Gastroesophageal sphincter (tissue), 4 donors: Measurements from ENCODE around the gene CCDC188. TPM values are rescaled to one million over a fixed set of nuclear protein-coding genes. Genes with fewer than 3 reads are reported as not detected.

ENCODE experiments used
- ATAC-seq: fragments of 150-250 bp; one replicate; pipeline ENCODE4 v1.9.1; 2016; ENCODE audit warnings: mild to moderate bottlenecking, moderate library complexity
- H3K27ac ChIP-seq, 4 donors: fragments of 200-600 bp; sonication (generic) in 3 of 4; 1 replicate in 3 of 4; 2 replicates in 1 of 4; pipeline ENCODE4 v1.5.1; 2016 to 2019
- H3K27me3 ChIP-seq: fragments of 200-600 bp; sonication (generic); one replicate; pipeline ENCODE4 v1.5.1; 2019
- H3K36me3 ChIP-seq, 2 donors: fragments of 200-600 bp; sonication (generic); one replicate each; pipeline ENCODE4 v1.5.1; 2019; ENCODE audit warnings: control low read depth in 1 of 2
- H3K4me1 ChIP-seq, 3 donors: fragments of 200-600 bp; sonication (generic); 1 replicate in 2 of 3; 2 replicates in 1 of 3; pipeline ENCODE4 v1.5.1; 2016 to 2019; ENCODE audit warnings: control low read depth in 2 of 3
- H3K4me3 ChIP-seq, 2 donors: fragments of 200-600 bp; sonication (generic); one replicate each; pipeline ENCODE4 v1.5.1; 2019; ENCODE audit warnings: mild to moderate bottlenecking in 1 of 2, moderate library complexity in 1 of 2
- H3K9me3 ChIP-seq, 3 donors: fragments of 200-600 bp; sonication (generic); one replicate each; pipeline ENCODE4 v1.5.1; 2017 to 2019; ENCODE audit warnings: control low read depth in 2 of 3
- CTCF ChIP-seq, 4 experiments: fragments of 200-600 bp in 2 of 4; fragments of 450-650 bp in 2 of 4; sonication (generic) in 1 of 4; IDR thresholded peaks; one replicate each; pipeline ENCODE4 v1.5.1; 2017 to 2019; ENCODE audit warnings: antibody characterized with exemption in 4 of 4, mild to moderate bottlenecking in 2 of 4, moderate library complexity in 2 of 4
- EP300 ChIP-seq: sonication (generic); formaldehyde crosslinking; IDR thresholded peaks from one replicate; pipeline ENCODE4 v1.6.1; 2017; ENCODE audit warnings: antibody characterized with exemption, mild to moderate bottlenecking
- POLR2A ChIP-seq, 2 donors: fragments of 450-650 bp; IDR thresholded peaks; one replicate each; pipeline ENCODE4 v1.6.1; 2017; ENCODE audit warnings: antibody characterized with exemption in 2 of 2, mild to moderate bottlenecking in 2 of 2, moderate library complexity in 1 of 2
- POLR2AphosphoS5 ChIP-seq: sonication (generic); formaldehyde crosslinking; IDR thresholded peaks from one replicate; pipeline ENCODE4 v1.6.1; 2017; ENCODE audit warnings: antibody characterized with exemption
- WGBS, 2 donors: methylation state at CpG; one replicate each; pipeline ENCODE4 v1.1.5; 2018; ENCODE audit warnings: low coverage in 1 of 2; 5-methylcytosine and 5-hydroxymethylcytosine counted together
- total RNA-seq, 4 donors: library from RNA; depleted of rRNA; stranded (reverse); fragments of >200 nt; gene quantifications; one replicate each; pipeline ENCODE4 v1.1.0, GENCODE V29; 2016

The CCDC188 gene
- total RNA-seq, 4 donors from 2014 or later: not detected

GRCh38 chr22:20141186-20142077 lies 9.4 kb downstream of the CCDC188 start:
- no peak overlapping the region for H3K27ac ChIP-seq
- H3K36me3 ChIP-seq: peaks cover 0 to 67% of the 10 kb centered on the region in 2 donors
- ATAC-seq: no peak

GRCh38 chr22:20140521-20140964 lies 10.3 kb downstream of the CCDC188 start:
- no CpG with 5 or more reads among the region's 17 CpGs for WGBS, 2 donors
- H3K36me3 ChIP-seq: peaks cover 0 to 65% of the 10 kb centered on the region in 2 donors
- ATAC-seq: no peak
- H3K27ac ChIP-seq: no peak overlapping the region
- no peak overlapping the region for H3K4me3 ChIP-seq
- H3K9me3 ChIP-seq: no peaks in the 10 kb centered on the region
- peaks cover 0 to 34% (median 26%) of the 10 kb centered on the region in 3 donors for H3K4me1 ChIP-seq
- H3K27me3 ChIP-seq: no peaks in the 10 kb centered on the region
- no peak for TF ChIP-seq EP300
- TF ChIP-seq POLR2AphosphoS5: no peak
- no peak for TF ChIP-seq CTCF (IDR thresholded peaks at IDR 0.05)
- TF ChIP-seq POLR2A (IDR thresholded peaks at IDR 0.05): no peak

More at GRCh38 chr22:20141186-20142077, 9.4 kb downstream of the CCDC188 start:
- no peaks in the 10 kb centered on the region for H3K9me3 ChIP-seq
- H3K4me1 ChIP-seq: peaks cover 0 to 25% (median 17%) of the 10 kb centered on the region in 3 donors
- H3K4me3 ChIP-seq: no peak overlapping the region
- no peak for TF ChIP-seq POLR2A (IDR thresholded peaks at IDR 0.05)
- no peak for TF ChIP-seq POLR2AphosphoS5
- TF ChIP-seq CTCF (IDR thresholded peaks at IDR 0.05): no peak
- TF ChIP-seq EP300: no peak
- H3K27me3 ChIP-seq: no peaks in the 10 kb centered on the region
- no CpG with 5 or more reads among the region's 22 CpGs for WGBS, 2 donors

- Histone ChIP-seq H3K4me3 (no peak overlapping the region), H3K27ac (no peak overlapping the region), H3K36me3 (peaks cover 0 to 60% of the 10 kb centered on the region in 2 donors), H3K9me3 (no peaks in the 10 kb centered on the region), H3K27me3 (no peaks in the 10 kb centered on the region), H3K4me1 (peaks cover 0 to 38% (median 31%) of the 10 kb centered on the region in 3 donors)
- TF ChIP-seq POLR2AphosphoS5: no peak
- no peak for TF ChIP-seq EP300
- TF ChIP-seq CTCF (IDR thresholded peaks at IDR 0.05): no peak
- no peak for TF ChIP-seq POLR2A (IDR thresholded peaks at IDR 0.05)
- WGBS, 2 donors: no CpG with 5 or more reads among the region's 11 CpGs
- ATAC-seq: no peak
These were observed 10.8 kb downstream of the CCDC188 start for GRCh38 chr22:20140107-20140445.

GRCh38 chr22:20139391-20140106 lies 11.3 kb downstream of the CCDC188 start:
- H3K36me3 ChIP-seq: peaks cover 0 to 56% of the 10 kb centered on the region in 2 donors
- no peak overlapping the region for H3K27ac ChIP-seq

More at GRCh38 chr22:20139391-20140106, 11.3 kb downstream of the CCDC188 start:
- no peaks in the 10 kb centered on the region for H3K9me3 ChIP-seq
- ATAC-seq: no peak
- 92 to 96% methylated on average over 9 to 13 of the region's 36 CpGs for WGBS, 2 donors
- no peak for TF ChIP-seq EP300
- TF ChIP-seq POLR2AphosphoS5: no peak
- TF ChIP-seq POLR2A (IDR thresholded peaks at IDR 0.05): no peak
- TF ChIP-seq CTCF (IDR thresholded peaks at IDR 0.05): no peak
- no peak overlapping the region for H3K4me3 ChIP-seq
- peaks cover 0 to 44% (median 32%) of the 10 kb centered on the region in 3 donors for H3K4me1 ChIP-seq
- H3K27me3 ChIP-seq: no peaks in the 10 kb centered on the region
